Measurements from ENCODE around the gene ING2.

The ING2 gene

GRCh38 chr4:183499801-183500200, 5.1 kb upstream of the ING2 start:
- DNase-seq: no peak

- DNase-seq: peak; percentile 19
These were observed 1.3 kb upstream of the ING2 start for GRCh38 chr4:183503497-183504063.

- DNase-seq: peak; percentile 72
These were observed 561 bp upstream of the ING2 start for GRCh38 chr4:183504064-183504929.

- DNase-seq: peak; percentile 29
These were observed 942 bp downstream of the ING2 start for GRCh38 chr4:183505611-183506388.

- no peak for DNase-seq
These were observed 1.5 kb downstream of the ING2 start for GRCh38 chr4:183506389-183506735.

- DNase-seq: no peak
These were observed 3.3 kb downstream of the ING2 start for GRCh38 chr4:183507925-183508696.

GRCh38 chr4:183508697-183509335, 4.0 kb downstream of the ING2 start:
- no peak for DNase-seq

GRCh38 chr4:183515411-183515810, 10.6 kb downstream of the ING2 start:
- DNase-seq: no peak

- no peak for DNase-seq
These were observed 12.3 kb downstream of the ING2 start for GRCh38 chr4:183517194-183517593.

GRCh38 chr4:183517781-183518180, 12.9 kb downstream of the ING2 start:
- DNase-seq: no peak

- DNase-seq: no peak
These were observed 18.0 kb downstream of the ING2 start for GRCh38 chr4:183522821-183523220.

- DNase-seq: no peak
These were observed 22.5 kb downstream of the ING2 start for GRCh38 chr4:183527326-183527725.

GRCh38 chr4:183532821-183533220, 28.0 kb downstream of the ING2 start:
- no peak for DNase-seq

- DNase-seq: no peak
These were observed 28.8 kb downstream of the ING2 start for GRCh38 chr4:183533698-183534097.

GRCh38 chr4:183540410-183541009, 35.7 kb downstream of the ING2 start:
- DNase-seq: no peak

- DNase-seq: peak; percentile 27
These were observed 36.3 kb downstream of the ING2 start for GRCh38 chr4:183541010-183541751.

- DNase-seq: no peak
These were observed 36.8 kb downstream of the ING2 start for GRCh38 chr4:183541752-183542040.

- no peak for DNase-seq
These were observed 38.6 kb downstream of the ING2 start for GRCh38 chr4:183543435-183543834.

GRCh38 chr4:183544109-183544508, 39.3 kb downstream of the ING2 start:
- no peak for DNase-seq

- DNase-seq: no peak
These were observed 41.5 kb downstream of the ING2 start for GRCh38 chr4:183546376-183546775.

GRCh38 chr4:183548306-183548705, 43.4 kb downstream of the ING2 start:
- DNase-seq: no peak

Measured in DMS79 treated with DMSO at 0.1 percent for 48 hours (cell line).